ENCODE data around the gene DAGLA.

DAGLA gene

DNA sequence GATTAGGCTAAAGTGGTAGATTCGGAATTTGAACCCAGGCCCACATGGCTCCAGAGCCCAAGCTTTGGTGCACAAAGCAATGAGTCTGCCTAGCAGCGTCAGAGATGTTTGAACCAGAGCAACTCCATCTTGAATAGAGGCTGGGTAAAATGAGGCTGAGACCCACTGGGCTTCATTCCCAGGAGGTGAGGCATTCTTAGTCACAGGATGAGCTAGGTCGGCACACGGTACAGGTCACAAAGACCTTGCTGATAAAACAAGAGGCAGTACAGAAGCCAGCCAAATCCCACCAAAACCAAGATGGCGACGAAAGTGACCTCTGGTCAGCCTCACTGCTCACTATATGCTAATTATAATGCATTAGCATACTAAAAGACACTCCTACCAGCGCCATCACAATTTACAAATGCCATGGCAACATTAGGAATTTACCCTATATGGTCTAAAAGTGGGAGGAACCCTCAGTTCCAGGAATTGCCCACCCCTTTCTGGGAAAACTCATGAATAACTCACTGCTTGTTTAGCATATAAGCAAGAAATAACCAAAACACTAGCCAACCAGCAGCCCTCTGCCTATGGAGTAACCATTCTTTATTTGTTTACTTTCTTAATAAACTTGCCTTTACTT, 40.3 kb upstream of the DAGLA start:
- TF ChIP-seq, protein P1, sequence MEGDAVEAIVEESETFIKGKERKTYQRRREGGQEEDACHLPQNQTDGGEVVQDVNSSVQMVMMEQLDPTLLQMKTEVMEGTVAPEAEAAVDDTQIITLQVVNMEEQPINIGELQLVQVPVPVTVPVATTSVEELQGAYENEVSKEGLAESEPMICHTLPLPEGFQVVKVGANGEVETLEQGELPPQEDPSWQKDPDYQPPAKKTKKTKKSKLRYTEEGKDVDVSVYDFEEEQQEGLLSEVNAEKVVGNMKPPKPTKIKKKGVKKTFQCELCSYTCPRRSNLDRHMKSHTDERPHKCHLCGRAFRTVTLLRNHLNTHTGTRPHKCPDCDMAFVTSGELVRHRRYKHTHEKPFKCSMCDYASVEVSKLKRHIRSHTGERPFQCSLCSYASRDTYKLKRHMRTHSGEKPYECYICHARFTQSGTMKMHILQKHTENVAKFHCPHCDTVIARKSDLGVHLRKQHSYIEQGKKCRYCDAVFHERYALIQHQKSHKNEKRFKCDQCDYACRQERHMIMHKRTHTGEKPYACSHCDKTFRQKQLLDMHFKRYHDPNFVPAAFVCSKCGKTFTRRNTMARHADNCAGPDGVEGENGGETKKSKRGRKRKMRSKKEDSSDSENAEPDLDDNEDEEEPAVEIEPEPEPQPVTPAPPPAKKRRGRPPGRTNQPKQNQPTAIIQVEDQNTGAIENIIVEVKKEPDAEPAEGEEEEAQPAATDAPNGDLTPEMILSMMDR (IDR thresholded peaks at IDR 0.05; ENCODE audit: insufficient read depth, low read length, missing control alignments) = no peak

DNA sequence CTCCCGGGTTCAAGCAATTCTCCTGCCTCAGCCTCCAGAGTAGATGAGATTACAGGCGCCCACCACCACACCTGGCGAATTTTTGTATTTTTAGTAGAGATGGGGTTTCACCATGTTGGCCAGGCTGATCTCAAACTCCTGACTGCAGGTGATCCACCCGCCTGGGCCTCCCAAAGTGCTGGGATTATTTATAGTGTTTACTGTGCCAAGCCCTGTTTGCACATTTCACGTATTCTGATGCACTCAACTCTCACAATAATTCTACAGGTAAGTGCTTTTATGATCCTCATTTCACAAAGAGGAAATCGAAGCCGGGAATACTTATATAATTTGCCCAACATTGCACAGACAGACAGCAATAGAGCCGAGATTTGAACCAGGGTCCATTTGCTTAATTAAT, 38.0 kb upstream of the DAGLA start:
- TF ChIP-seq, protein P1 (IDR thresholded peaks at IDR 0.05; ENCODE audit: insufficient read depth, low read length, missing control alignments) = no peak
- POLR2A ChIA-PET = no interaction called here
- H3K4me3 ChIP-seq (ENCODE audit: low read depth, low read length) = no peak overlapping the region
- CTCF ChIA-PET = interaction anchor here (9.4 to 11.0 kb wide), 2 partner anchors 166 to 197 kb away, joined by 220 to 283 read pairs; a partner anchor contains a TSS
- no peak for DNase-seq (ENCODE audit: low read depth, low spot score)

More for the DNA sequence above, 40.3 kb upstream of the DAGLA start:
- ChIA-PET CTCF (interaction anchor here (1.0 to 11.0 kb wide), 16 partner anchors 10 to 211 kb away, joined by 3 to 283 read pairs (median 16); partner anchors contain the start of genes CPSF7 and SDHAF2), POLR2A (no interaction called here)
- no peak for DNase-seq (ENCODE audit: low read depth, low spot score)
- no peak overlapping the region for H3K4me3 ChIP-seq (ENCODE audit: low read depth, low read length)

DNA sequence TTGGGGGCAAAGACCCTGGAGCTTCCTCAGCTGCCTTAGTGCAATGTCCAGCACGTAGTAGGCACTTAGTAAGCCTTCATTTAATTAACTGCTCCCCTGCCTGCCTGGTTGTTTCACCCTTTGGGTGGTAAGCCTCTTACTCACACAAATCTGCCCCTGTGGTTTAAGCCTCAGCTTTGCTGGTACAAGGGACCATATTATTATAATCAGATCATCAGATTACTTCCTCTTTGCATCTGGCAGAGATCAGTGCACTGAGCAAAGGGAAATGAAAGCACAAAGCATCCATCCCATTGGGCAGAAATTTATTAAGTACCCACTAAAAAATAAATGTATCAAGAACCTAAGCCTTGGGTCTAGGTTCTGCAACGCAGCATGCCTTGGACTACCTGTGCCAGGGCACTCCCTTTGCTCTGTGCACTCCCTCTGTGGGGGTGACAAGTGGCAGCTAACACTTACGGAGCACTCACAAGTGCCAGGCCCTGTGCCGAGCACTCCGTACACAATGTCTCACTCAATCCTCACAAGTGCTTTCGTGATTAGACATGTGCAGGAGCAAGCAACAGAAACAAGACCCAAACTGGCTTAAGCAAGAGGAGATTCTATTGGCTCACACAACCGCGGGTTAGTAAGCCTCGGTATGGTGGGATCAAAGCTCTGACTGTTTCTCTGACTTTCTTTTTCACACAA, 34.9 kb upstream of the DAGLA start:
- ChIA-PET CTCF (interaction anchor here (0.6 to 10.2 kb wide), 10 partner anchors 9 to 210 kb away, joined by 3 to 99 read pairs (median 10); no protein-coding TSS in a partner anchor), POLR2A (no interaction called here)
- TF ChIP-seq, protein P1 (IDR thresholded peaks at IDR 0.05; ENCODE audit: insufficient read depth, low read length, missing control alignments) = no peak
- no peak for DNase-seq (ENCODE audit: low read depth, low spot score)
- no peak overlapping the region for H3K4me3 ChIP-seq (ENCODE audit: low read depth, low read length)

DNA sequence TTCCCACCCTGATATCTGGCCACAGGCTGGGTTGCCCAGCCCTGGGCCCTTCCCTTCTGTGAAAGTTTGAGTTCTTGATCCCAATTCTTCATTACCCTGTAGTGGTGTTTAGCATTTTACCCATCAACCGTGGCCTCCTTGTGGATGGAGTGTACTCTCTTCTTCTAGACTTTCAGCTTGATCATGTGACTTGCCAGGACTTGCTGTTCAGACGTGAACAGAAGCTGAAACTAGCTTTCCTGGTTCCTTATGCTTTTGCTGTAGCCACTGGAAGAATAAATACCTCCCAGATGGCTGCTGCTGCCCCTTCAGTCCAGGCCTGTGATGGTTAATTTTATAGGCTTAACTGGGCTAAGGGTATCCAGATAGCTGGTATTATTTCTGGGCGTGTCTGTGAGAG, 32.7 kb upstream of the DAGLA start:
- POLR2A ChIA-PET = no interaction called here
- H3K4me3 ChIP-seq (ENCODE audit: low read depth, low read length) = no peak overlapping the region
- no peak for DNase-seq (ENCODE audit: low read depth, low spot score)
- CTCF ChIA-PET = interaction anchor here (0.7 to 10.2 kb wide), 6 partner anchors 11 to 212 kb away, joined by 3 to 99 read pairs (median 4); no protein-coding TSS in a partner anchor
- TF ChIP-seq, protein P1 (IDR thresholded peaks at IDR 0.05; ENCODE audit: insufficient read depth, low read length, missing control alignments) = no peak

DNA sequence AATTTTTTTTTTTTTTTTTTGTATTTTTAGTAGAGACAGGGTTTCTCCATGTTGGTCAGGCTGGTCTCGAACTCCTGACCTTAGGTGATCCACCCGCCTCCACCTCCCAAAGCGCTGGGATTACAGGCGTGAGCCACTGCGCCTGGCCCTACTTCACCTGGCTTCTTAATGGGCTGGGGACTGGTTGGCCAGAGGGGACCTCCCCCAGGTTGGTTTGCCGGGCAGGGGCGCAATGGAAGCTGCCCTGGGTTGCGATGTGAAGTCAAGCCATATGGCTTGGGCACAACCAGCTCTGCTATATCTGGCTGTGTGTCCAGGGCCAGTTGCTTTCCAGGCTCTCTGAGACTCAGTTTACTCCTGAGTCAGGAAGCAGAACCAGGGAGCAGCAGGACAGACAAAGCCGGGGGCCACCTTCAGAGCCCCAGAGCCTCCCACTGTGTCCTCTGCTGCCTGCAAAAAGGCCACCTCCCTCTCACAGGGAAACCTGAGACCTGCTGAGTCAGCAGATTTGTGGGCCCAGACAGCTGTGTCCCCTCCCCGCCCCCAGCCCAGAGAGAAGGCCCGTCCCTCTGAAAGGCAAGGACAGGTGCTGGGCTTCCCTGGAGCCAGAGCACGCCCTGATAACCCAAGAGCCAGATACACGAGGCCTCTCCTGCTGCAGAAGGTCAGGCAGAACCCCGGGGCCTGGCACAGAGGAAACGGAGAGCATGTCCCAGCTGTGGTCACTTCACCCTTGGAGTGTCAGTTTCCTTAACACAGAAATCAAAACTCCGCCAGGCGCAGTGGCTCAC, 29.2 kb upstream of the DAGLA start:
- ChIA-PET CTCF (interaction anchor here (1.0 to 10.2 kb wide), 3 partner anchors 14 to 205 kb away, joined by 5 to 99 read pairs (median 7); no protein-coding TSS in a partner anchor), POLR2A (no interaction called here)
- no peak for DNase-seq (ENCODE audit: low read depth, low spot score)
- H3K4me3 ChIP-seq (ENCODE audit: low read depth, low read length) = no peak overlapping the region
- TF ChIP-seq, protein P1 (IDR thresholded peaks at IDR 0.05; ENCODE audit: insufficient read depth, low read length, missing control alignments) = no peak
